Panc1 (cell line): ENCODE data around the gene TMEM184A. TPM values are rescaled to one million over a fixed set of nuclear protein-coding genes. Genes with fewer than 3 reads are reported as not detected.
"Not testable (repeated sequence)": the region's sequence is repeated elsewhere in the genome, so short reads cannot be mapped to it uniquely, and the experiment has no call there.

Experiments
- ATAC-seq: fragments of 200-7000 bp; cut with Tn5 transposase; 2 replicates; pipeline ENCODE4 v1.9.1; 2020; ENCODE audit warnings: mild to moderate bottlenecking, moderate library complexity
- BruUV-seq: library from RNA; stranded (reverse); fragments of 400-500 nt; replicated peaks from 2 replicates; lab custom pipeline; 2021; lab: Mats Ljungman, UMichigan
- CTCF ChIA-PET: fragments of 300-600 bp; sonication (Branson Sonifier 250); formaldehyde crosslinking; loops from one replicate; lab custom pipeline; 2022; ENCODE audit warnings: antibody characterized with exemption; lab: Charles Lee
- POLR2A ChIA-PET: fragments of 300-600 bp; sonication (Branson Sonifier 250); formaldehyde crosslinking; loops from one replicate; lab custom pipeline; 2022; ENCODE audit warnings: antibody characterized with exemption; lab: Charles Lee
- DNase-seq: peaks from one replicate; pipeline ENCODE4 v3.0.0-alpha.2; 2010; ENCODE audit warnings: low read depth, low spot score
- H3K27ac ChIP-seq: 2 replicates; pipeline ENCODE4 v1.5.1; 2011; ENCODE audit warnings: mild to moderate bottlenecking, low read length, inconsistent platforms
- H3K27me3 ChIP-seq: fragments of 200-500 bp; sonication (Bioruptor generic); 2 replicates; pipeline ENCODE4 v1.6.0; 2014; ENCODE audit warnings: low read length, inconsistent platforms; ENCODE audit not compliant: control insufficient read depth, insufficient read depth
- H3K36me3 ChIP-seq: fragments of 200-500 bp; sonication (Bioruptor generic); 2 replicates; pipeline ENCODE4 v1.5.1; 2014; ENCODE audit warnings: inconsistent platforms, mild to moderate bottlenecking, low read length, moderate library complexity; ENCODE audit not compliant: control insufficient read depth, insufficient read depth
- H3K4me1 ChIP-seq: 2 replicates; pipeline ENCODE4 v1.5.1; 2011; ENCODE audit warnings: inconsistent platforms, mild to moderate bottlenecking, low read length, moderate library complexity; ENCODE audit not compliant: control insufficient read depth, insufficient read depth
- H3K4me3 ChIP-seq, 2 experiments: 2 replicates each; pipeline ENCODE4 v1.5.1; 2011 to 2012; ENCODE audit warnings: low read depth in 2 of 2, low read length in 2 of 2, mild to moderate bottlenecking in 2 of 2, inconsistent platforms in 1 of 2, moderate library complexity in 1 of 2
- H3K9me3 ChIP-seq: fragments of 200-500 bp; sonication (Bioruptor generic); 2 replicates; pipeline ENCODE4 v1.5.1; 2014; ENCODE audit warnings: low read depth, mild to moderate bottlenecking, inconsistent platforms, low read length, moderate library complexity; ENCODE audit not compliant: control insufficient read depth, insufficient read depth
- POLR2AphosphoS5 ChIP-seq: IDR thresholded peaks from 2 replicates; pipeline ENCODE4 v1.6.1; 2012; ENCODE audit warnings: mild to moderate bottlenecking, low read depth, low read length, moderate library complexity
- SIN3A ChIP-seq: IDR thresholded peaks from 2 replicates; pipeline ENCODE4 v1.6.1; 2012; ENCODE audit warnings: low read depth, mild to moderate bottlenecking, low read length, moderate library complexity, borderline replicate concordance; ENCODE audit not compliant: insufficient read depth
- TCF7L2 ChIP-seq: IDR thresholded peaks from 2 replicates; pipeline ENCODE4 v1.6.1; 2011; ENCODE audit warnings: mild to moderate bottlenecking, low read depth, low read length, inconsistent platforms
- in situ Hi-C: cut with HindIII; loops from 2 replicates; pipeline ENCODE4 v1.10.0; 2016; ENCODE audit warnings: low sequenced_read_pairs, low pct_unique_long_range_greater_than_20kb
- intact Hi-C: fragments of 100-400 bp; cut with micrococcal nuclease; formaldehyde crosslinking; loops from one replicate; pipeline ENCODE4 v1.10.0; 2022; ENCODE audit not compliant: unreplicated experiment
- total RNA-seq: library from RNA; stranded (reverse); gene quantifications from one replicate; pipeline ENCODE4 v1.2.1, GENCODE V29; 2021; ENCODE audit not compliant: unreplicated experiment
- TF ChIP-seq, protein P1 (sequence below), 2 experiments: IDR thresholded peaks; 2 replicates each; pipeline ENCODE4 v1.6.1; 2011 to 2012; ENCODE audit warnings: low read depth in 2 of 2, control low read depth in 1 of 2, low read length in 1 of 2, mild to moderate bottlenecking in 1 of 2, moderate library complexity in 1 of 2; ENCODE audit not compliant: insufficient read depth in 1 of 2
- TF ChIP-seq, protein P2 (sequence below): fragments of 450-650 bp; IDR thresholded peaks from 2 replicates; pipeline ENCODE4 v1.5.1; 2017; ENCODE audit warnings: mild to moderate bottlenecking

TMEM184A gene
- total RNA-seq, 1 experiment from 2014 or later = 9.2 TPM

DNA sequence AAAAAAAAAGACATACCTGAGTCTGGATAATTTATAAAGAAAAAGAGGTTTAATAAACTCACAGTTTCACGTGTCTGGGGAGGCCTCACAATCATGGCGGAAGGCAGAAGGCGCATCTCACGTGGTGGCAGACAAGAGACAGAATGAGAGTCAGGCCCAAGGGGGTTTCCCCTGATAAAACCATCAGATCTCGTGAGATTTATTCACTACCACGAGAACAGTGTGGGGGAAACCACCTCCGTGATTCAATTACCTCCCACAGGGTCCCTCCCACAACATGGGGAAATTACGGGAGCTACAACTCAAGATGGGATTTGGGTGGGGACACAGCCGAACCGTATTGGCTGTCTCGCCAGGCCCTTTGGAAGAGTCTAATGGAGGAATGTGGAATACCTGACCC is 34.5 kb downstream of the TMEM184A start:
- DNase-seq (no peak), ATAC-seq (no peak)
- TF ChIP-seq SIN3A (no peak), TCF7L2 (no peak), POLR2AphosphoS5 (no peak)
- TF ChIP-seq, protein P1, sequence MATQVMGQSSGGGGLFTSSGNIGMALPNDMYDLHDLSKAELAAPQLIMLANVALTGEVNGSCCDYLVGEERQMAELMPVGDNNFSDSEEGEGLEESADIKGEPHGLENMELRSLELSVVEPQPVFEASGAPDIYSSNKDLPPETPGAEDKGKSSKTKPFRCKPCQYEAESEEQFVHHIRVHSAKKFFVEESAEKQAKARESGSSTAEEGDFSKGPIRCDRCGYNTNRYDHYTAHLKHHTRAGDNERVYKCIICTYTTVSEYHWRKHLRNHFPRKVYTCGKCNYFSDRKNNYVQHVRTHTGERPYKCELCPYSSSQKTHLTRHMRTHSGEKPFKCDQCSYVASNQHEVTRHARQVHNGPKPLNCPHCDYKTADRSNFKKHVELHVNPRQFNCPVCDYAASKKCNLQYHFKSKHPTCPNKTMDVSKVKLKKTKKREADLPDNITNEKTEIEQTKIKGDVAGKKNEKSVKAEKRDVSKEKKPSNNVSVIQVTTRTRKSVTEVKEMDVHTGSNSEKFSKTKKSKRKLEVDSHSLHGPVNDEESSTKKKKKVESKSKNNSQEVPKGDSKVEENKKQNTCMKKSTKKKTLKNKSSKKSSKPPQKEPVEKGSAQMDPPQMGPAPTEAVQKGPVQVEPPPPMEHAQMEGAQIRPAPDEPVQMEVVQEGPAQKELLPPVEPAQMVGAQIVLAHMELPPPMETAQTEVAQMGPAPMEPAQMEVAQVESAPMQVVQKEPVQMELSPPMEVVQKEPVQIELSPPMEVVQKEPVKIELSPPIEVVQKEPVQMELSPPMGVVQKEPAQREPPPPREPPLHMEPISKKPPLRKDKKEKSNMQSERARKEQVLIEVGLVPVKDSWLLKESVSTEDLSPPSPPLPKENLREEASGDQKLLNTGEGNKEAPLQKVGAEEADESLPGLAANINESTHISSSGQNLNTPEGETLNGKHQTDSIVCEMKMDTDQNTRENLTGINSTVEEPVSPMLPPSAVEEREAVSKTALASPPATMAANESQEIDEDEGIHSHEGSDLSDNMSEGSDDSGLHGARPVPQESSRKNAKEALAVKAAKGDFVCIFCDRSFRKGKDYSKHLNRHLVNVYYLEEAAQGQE (IDR thresholded peaks at IDR 0.05; ENCODE audit: insufficient read depth in 1 of 2, low read depth in 2 of 2, low read length in 1 of 2) = no peak
- ChIA-PET CTCF (no interaction called here), POLR2A (no interaction called here)
- intact Hi-C loops = no loop called here
- Histone ChIP-seq H3K4me1 (peaks cover 21% of the 10 kb centered on the region), H3K27ac (peak overlapping the region; percentile 26; the same call in 1 of the 2 replicates), H3K27me3 (no peaks in the 10 kb centered on the region), H3K36me3 (no peaks in the 10 kb centered on the region), H3K9me3 (no peaks in the 10 kb centered on the region), H3K4me3 (no peak overlapping the region)
- no TSS peak for BruUV-seq
- in situ Hi-C loops = no loop called here

DNA sequence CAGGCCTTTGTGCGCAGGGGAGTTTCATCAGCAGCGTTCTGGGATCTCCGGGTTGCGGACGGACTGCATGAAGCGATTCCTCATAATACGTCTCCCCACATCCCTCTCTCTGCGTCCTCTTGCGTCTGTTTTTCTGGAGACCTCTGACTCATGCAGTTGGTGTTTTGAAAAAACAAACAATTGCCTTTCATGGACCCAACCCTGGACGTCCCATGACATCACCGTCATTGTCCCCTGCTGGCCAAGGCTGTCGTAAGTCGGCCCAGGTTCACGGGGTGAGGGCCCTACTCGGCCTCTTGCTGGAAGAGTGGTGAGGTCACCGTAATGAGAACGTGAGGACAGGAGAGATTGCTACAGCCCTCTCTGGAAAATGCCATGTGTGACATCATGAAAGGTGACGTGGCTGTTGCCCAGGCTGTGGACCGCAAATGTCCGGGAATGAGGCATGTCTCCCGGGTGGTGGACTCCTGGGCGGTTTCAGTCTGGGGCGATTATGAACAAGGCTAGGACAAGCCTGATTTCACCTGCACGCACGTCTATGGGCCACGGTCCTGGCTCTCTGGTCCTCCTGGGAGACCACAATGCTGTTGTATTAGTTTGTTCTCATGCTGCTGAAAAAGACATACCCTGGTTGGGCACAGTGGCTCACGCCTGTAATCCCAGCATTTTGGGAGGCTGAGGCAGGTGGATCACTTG is 35.3 kb downstream of the TMEM184A start:
- in situ Hi-C loops (no loop called here), intact Hi-C loops (no loop called here)
- no TSS peak for BruUV-seq
- peak overlapping the region; percentile 80 for H3K27ac ChIP-seq
- no peaks in the 10 kb centered on the region for H3K27me3 ChIP-seq
- peaks cover 26% of the 10 kb centered on the region for H3K4me1 ChIP-seq
- H3K9me3 ChIP-seq = no peaks in the 10 kb centered on the region
- TF ChIP-seq, protein P2, sequence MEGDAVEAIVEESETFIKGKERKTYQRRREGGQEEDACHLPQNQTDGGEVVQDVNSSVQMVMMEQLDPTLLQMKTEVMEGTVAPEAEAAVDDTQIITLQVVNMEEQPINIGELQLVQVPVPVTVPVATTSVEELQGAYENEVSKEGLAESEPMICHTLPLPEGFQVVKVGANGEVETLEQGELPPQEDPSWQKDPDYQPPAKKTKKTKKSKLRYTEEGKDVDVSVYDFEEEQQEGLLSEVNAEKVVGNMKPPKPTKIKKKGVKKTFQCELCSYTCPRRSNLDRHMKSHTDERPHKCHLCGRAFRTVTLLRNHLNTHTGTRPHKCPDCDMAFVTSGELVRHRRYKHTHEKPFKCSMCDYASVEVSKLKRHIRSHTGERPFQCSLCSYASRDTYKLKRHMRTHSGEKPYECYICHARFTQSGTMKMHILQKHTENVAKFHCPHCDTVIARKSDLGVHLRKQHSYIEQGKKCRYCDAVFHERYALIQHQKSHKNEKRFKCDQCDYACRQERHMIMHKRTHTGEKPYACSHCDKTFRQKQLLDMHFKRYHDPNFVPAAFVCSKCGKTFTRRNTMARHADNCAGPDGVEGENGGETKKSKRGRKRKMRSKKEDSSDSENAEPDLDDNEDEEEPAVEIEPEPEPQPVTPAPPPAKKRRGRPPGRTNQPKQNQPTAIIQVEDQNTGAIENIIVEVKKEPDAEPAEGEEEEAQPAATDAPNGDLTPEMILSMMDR = no peak
- peak; percentile 45; the same call in 1 of the 2 replicates for TF ChIP-seq TCF7L2
- 0 out of 2 replicates have a peak, but pooled peaks have one; percentile 41 for TF ChIP-seq SIN3A
- peak; percentile 86 for ATAC-seq
- no peaks in the 10 kb centered on the region for H3K36me3 ChIP-seq
- POLR2A ChIA-PET = interaction anchor here (0.6 kb wide), 1 partner anchor 48 kb away, joined by 3 read pairs; no protein-coding TSS in a partner anchor
- CTCF ChIA-PET = no interaction called here
- peak overlapping the region in 1 of 2 experiments; percentile 5; a peak in 1 of 4 replicates for H3K4me3 ChIP-seq
- DNase-seq = peak; percentile 100

DNA sequence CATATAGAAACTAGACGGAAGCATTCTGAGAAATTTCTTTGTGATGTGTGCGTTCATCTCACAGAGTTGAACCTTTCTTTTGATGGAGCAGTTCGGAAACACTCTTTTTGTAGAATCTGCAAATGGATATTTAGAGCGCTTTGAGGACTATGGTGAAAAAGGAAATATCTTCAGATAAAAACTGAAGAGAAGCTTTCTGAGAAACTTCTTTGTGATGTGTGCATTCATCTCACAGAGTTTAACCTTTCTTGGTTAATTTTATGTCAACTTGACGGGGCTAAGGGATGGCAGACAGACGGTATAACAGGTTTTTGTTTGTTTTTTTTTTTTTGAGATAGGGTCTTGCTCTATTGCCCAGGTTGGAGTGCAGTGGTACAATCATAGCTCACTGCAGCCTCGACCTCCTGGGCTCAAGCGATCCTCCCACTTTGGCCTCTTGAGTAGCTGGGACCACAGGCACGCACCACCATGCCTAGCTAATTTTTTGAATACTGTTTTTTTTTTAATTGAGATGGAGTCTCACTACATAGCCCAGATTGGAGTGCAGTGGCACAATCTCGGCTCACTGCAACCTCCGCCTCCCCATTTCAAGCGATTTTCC is 36.6 kb downstream of the TMEM184A start:
- intact Hi-C loops, ATAC-seq, H3K27me3 ChIP-seq, H3K9me3 ChIP-seq, H3K4me3 ChIP-seq, BruUV-seq, H3K36me3 ChIP-seq, DNase-seq, in situ Hi-C loops: not testable (repeated sequence)
- ChIA-PET CTCF (interaction anchor here (0.6 kb wide), 1 partner anchor 15 kb away, joined by 3 read pairs; no protein-coding TSS in a partner anchor), POLR2A (interaction anchor here (0.6 to 1.1 kb wide), 3 partner anchors 8 to 13 kb away, joined by 3 to 8 read pairs (median 4); no protein-coding TSS in a partner anchor)
- Histone ChIP-seq H3K27ac (peak overlapping the region; percentile 80), H3K4me1 (peaks cover 37% of the 10 kb centered on the region)
